Stomach smooth muscle (tissue), 2 donors: ENCODE results near the gene FKBP5.

Experiments
- H3K27ac ChIP-seq: one replicate; pipeline ENCODE4 v1.7.0; 2013; ENCODE audit warnings: mild to moderate bottlenecking, low read length, inconsistent platforms
- H3K27me3 ChIP-seq, 2 donors: one replicate each; pipeline ENCODE4 v1.7.0; 2013; ENCODE audit warnings: low read length in 2 of 2; ENCODE audit not compliant: insufficient read depth in 2 of 2, control insufficient read depth in 1 of 2
- H3K36me3 ChIP-seq, 2 donors: one replicate each; pipeline ENCODE4 v1.7.0; 2013; ENCODE audit warnings: low read length in 2 of 2; ENCODE audit not compliant: control insufficient read depth in 2 of 2, insufficient read depth in 2 of 2
- H3K4me1 ChIP-seq: one replicate; pipeline ENCODE4 v1.7.0; 2013; ENCODE audit warnings: low read length; ENCODE audit not compliant: control insufficient read depth, insufficient read depth
- H3K4me3 ChIP-seq, 2 donors: one replicate each; pipeline ENCODE4 v1.7.0; 2013; ENCODE audit warnings: low read length in 2 of 2
- H3K9ac ChIP-seq, 2 donors: one replicate each; pipeline ENCODE4 v1.7.0; 2013; ENCODE audit warnings: low read length in 2 of 2, mild to moderate bottlenecking in 1 of 2
- H3K9me3 ChIP-seq, 2 donors: one replicate each; pipeline ENCODE4 v1.7.0; 2013; ENCODE audit warnings: low read length in 2 of 2; ENCODE audit not compliant: control insufficient read depth in 2 of 2
- donor health status: healthy.
- donor health status: Pancreatic carcinoma.

Gene FKBP5

GRCh38 chr6:35723587-35723986, 34.9 kb upstream of the FKBP5 start:
- H3K9me3 ChIP-seq: no peaks in the 10 kb centered on the region
- H3K4me3 ChIP-seq: no peak overlapping the region
- H3K36me3 ChIP-seq: no peaks in the 10 kb centered on the region
- H3K9ac ChIP-seq: peak overlapping the region; percentile 18 to 47
- peak overlapping the region; percentile 100 for H3K27ac ChIP-seq
- H3K27me3 ChIP-seq: no peaks in the 10 kb centered on the region
- peaks cover 82% of the 10 kb centered on the region for H3K4me1 ChIP-seq

- Histone ChIP-seq H3K9ac (peak overlapping the region; percentile 20 to 36), H3K9me3 (no peaks in the 10 kb centered on the region), H3K36me3 (no peaks in the 10 kb centered on the region), H3K4me3 (peak overlapping the region in 1 of 2 donors; percentile 29), H3K27me3 (no peaks in the 10 kb centered on the region), H3K4me1 (peaks cover 78% of the 10 kb centered on the region), H3K27ac (peak overlapping the region; percentile 88)
These were observed 33.5 kb upstream of the FKBP5 start for GRCh38 chr6:35722121-35722761.

- no peaks in the 10 kb centered on the region for H3K9me3 ChIP-seq
- no peaks in the 10 kb centered on the region for H3K27me3 ChIP-seq
- H3K9ac ChIP-seq: peak overlapping the region; percentile 5 to 66
- H3K4me1 ChIP-seq: peaks cover 68% of the 10 kb centered on the region
- H3K27ac ChIP-seq: peak overlapping the region; percentile 78
- peak overlapping the region; percentile 37 to 58 for H3K4me3 ChIP-seq
- H3K36me3 ChIP-seq: no peaks in the 10 kb centered on the region
These were observed 31.4 kb upstream of the FKBP5 start for GRCh38 chr6:35719830-35720733.

GRCh38 chr6:35719404-35719829, 30.7 kb upstream of the FKBP5 start:
- H3K27ac ChIP-seq: peak overlapping the region; percentile 78
- H3K36me3 ChIP-seq: no peaks in the 10 kb centered on the region
- peak overlapping the region in 1 of 2 donors; percentile 58 for H3K4me3 ChIP-seq
- no peaks in the 10 kb centered on the region for H3K9me3 ChIP-seq
- no peaks in the 10 kb centered on the region for H3K27me3 ChIP-seq
- H3K4me1 ChIP-seq: peaks cover 61% of the 10 kb centered on the region
- peak overlapping the region; percentile 5 to 64 for H3K9ac ChIP-seq

GRCh38 chr6:35718911-35719381, 30.2 kb upstream of the FKBP5 start:
- H3K4me3 ChIP-seq: peak overlapping the region in 1 of 2 donors; percentile 58
- no peaks in the 10 kb centered on the region for H3K9me3 ChIP-seq
- peak overlapping the region; percentile 78 for H3K27ac ChIP-seq
- H3K27me3 ChIP-seq: no peaks in the 10 kb centered on the region
- no peaks in the 10 kb centered on the region for H3K36me3 ChIP-seq
- peaks cover 57% of the 10 kb centered on the region for H3K4me1 ChIP-seq
- peak overlapping the region in 1 of 2 donors; percentile 5 for H3K9ac ChIP-seq

GRCh38 chr6:35718375-35718736, 29.6 kb upstream of the FKBP5 start:
- H3K4me1 ChIP-seq: peaks cover 52% of the 10 kb centered on the region
- H3K27ac ChIP-seq: peak overlapping the region; percentile 78
- no peaks in the 10 kb centered on the region for H3K9me3 ChIP-seq
- H3K36me3 ChIP-seq: no peaks in the 10 kb centered on the region
- no peaks in the 10 kb centered on the region for H3K27me3 ChIP-seq
- peak overlapping the region in 1 of 2 donors; percentile 15 for H3K4me3 ChIP-seq
- H3K9ac ChIP-seq: no peak overlapping the region

GRCh38 chr6:35717449-35718374, 29.0 kb upstream of the FKBP5 start:
- Histone ChIP-seq H3K36me3 (no peaks in the 10 kb centered on the region), H3K4me1 (peaks cover 51% of the 10 kb centered on the region), H3K27ac (peak overlapping the region; percentile 78), H3K4me3 (peak overlapping the region in 1 of 2 donors; percentile 15), H3K9ac (no peak overlapping the region), H3K27me3 (no peaks in the 10 kb centered on the region), H3K9me3 (no peaks in the 10 kb centered on the region)

GRCh38 chr6:35716798-35717197, 28.1 kb upstream of the FKBP5 start:
- no peak overlapping the region for H3K9ac ChIP-seq
- H3K4me3 ChIP-seq: no peak overlapping the region
- no peak overlapping the region for H3K27ac ChIP-seq
- no peaks in the 10 kb centered on the region for H3K36me3 ChIP-seq
- no peaks in the 10 kb centered on the region for H3K27me3 ChIP-seq
- peaks cover 42% of the 10 kb centered on the region for H3K4me1 ChIP-seq
- no peaks in the 10 kb centered on the region for H3K9me3 ChIP-seq

- H3K27ac ChIP-seq: no peak overlapping the region
- no peak overlapping the region for H3K4me3 ChIP-seq
- H3K27me3 ChIP-seq: no peaks in the 10 kb centered on the region
- H3K9me3 ChIP-seq: no peaks in the 10 kb centered on the region
- peaks cover 14% of the 10 kb centered on the region for H3K4me1 ChIP-seq
- H3K36me3 ChIP-seq: no peaks in the 10 kb centered on the region
- no peak overlapping the region for H3K9ac ChIP-seq
These were observed 24.5 kb upstream of the FKBP5 start for GRCh38 chr6:35713006-35713767.
